PC-9 (cell line): Measurements from ENCODE around the gene MIGA2.

Source experiments
- EZH2 ChIP-seq: fragments of 200-600 bp; sonication (generic); IDR thresholded peaks from 2 replicates; pipeline ENCODE4 v1.8.0; 2017; ENCODE audit warnings: antibody characterized with exemption, low read depth
- TF ChIP-seq, protein P1 (sequence below): fragments of 200-600 bp; sonication (generic); conservative IDR thresholded peaks from 2 replicates; pipeline ENCODE4 v1.6.1; 2017; ENCODE audit warnings: mixed run types, antibody characterized with exemption, mild to moderate bottlenecking, moderate library complexity

DNA sequence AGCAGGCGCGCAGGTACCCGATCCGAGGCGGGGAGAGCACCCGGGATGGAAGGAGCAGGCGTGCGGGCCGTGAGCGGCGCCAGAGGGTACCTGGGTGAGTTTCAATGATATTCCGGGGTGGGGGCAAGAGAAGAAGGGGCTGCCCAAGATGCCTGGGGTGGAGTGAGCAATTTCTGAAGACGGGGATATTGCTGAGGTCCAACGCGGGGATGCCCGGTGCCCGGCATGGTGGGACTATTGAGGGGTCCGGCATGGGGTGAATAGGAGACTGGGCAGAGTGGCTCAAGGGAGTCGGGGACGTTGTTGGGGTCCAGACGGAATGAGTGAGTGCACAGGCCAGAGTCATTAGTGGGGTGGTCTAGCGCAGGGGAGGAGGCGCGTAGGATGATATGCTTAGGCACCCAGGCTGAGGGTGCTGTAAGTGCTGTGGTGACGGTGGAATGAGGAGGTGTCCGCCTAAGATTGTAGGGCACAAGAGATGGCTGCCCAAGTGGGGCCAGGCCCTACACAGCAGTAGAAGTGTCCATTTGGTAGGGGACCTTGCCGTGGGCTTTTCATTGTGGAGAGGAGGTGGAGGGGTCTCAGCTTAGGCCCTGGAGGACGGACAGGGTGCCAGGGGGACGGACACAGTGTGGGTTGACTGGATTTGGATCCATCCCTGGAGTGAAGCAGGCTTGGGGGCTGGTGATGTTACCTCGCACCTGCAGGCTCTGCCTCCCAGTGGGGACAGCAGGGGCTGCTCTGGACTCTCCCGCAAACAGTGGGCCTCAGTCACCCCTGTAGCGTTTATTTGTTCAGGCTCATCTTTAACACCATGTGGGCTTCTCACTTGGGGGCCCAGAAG lies 719 bp downstream of the MIGA2 start:
- TF ChIP-seq, protein P1, sequence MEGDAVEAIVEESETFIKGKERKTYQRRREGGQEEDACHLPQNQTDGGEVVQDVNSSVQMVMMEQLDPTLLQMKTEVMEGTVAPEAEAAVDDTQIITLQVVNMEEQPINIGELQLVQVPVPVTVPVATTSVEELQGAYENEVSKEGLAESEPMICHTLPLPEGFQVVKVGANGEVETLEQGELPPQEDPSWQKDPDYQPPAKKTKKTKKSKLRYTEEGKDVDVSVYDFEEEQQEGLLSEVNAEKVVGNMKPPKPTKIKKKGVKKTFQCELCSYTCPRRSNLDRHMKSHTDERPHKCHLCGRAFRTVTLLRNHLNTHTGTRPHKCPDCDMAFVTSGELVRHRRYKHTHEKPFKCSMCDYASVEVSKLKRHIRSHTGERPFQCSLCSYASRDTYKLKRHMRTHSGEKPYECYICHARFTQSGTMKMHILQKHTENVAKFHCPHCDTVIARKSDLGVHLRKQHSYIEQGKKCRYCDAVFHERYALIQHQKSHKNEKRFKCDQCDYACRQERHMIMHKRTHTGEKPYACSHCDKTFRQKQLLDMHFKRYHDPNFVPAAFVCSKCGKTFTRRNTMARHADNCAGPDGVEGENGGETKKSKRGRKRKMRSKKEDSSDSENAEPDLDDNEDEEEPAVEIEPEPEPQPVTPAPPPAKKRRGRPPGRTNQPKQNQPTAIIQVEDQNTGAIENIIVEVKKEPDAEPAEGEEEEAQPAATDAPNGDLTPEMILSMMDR: no peak
- TF ChIP-seq EZH2: no peak
